ENCODE measurements around the gene PTPRM. TPM values are rescaled to one million over a fixed set of nuclear protein-coding genes. Genes with fewer than 3 reads are reported as not detected.

The PTPRM gene
- total and polyA plus RNA-seq, 9 donors = 45.6 to 82.0 (median 56.9) TPM

DNA sequence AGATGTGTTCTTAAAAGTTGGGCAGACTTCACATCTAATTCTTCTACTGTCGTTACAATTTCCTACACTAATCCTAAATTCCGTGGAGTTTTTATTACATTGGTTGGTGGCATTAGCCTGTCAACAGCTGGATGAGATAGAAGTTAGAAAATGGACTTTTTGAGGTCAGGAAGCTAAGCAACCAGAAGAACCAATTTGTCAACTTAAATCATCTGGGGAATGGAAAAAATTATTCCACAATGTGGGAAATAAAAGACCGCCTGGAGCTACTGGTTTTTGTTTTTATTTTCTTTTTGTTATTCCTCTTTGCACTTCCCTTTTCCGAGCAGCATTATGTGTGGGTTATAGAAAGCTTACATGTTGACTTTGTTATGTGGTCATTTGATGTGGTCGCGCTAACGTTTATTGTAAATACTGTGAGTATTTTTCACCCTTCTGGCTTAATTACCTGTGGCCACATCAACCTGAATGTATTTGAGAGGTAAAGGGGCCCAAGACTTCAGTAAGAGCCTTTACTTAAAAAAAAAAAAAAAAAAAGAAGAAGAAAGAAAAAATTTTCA lies 75.3 kb downstream of the PTPRM start:
- intact Hi-C loops (cut with DNase I) = no loop called here
- no peak for TF ChIP-seq EP300 (IDR thresholded peaks at IDR 0.05)
- TF ChIP-seq, protein P1, sequence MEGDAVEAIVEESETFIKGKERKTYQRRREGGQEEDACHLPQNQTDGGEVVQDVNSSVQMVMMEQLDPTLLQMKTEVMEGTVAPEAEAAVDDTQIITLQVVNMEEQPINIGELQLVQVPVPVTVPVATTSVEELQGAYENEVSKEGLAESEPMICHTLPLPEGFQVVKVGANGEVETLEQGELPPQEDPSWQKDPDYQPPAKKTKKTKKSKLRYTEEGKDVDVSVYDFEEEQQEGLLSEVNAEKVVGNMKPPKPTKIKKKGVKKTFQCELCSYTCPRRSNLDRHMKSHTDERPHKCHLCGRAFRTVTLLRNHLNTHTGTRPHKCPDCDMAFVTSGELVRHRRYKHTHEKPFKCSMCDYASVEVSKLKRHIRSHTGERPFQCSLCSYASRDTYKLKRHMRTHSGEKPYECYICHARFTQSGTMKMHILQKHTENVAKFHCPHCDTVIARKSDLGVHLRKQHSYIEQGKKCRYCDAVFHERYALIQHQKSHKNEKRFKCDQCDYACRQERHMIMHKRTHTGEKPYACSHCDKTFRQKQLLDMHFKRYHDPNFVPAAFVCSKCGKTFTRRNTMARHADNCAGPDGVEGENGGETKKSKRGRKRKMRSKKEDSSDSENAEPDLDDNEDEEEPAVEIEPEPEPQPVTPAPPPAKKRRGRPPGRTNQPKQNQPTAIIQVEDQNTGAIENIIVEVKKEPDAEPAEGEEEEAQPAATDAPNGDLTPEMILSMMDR (IDR thresholded peaks at IDR 0.05) = no peak
- TF ChIP-seq POLR2A (IDR thresholded peaks at IDR 0.05) = no peak
- Histone ChIP-seq H3K27ac (no peak overlapping the region), H3K9me3 (no peaks in the 10 kb centered on the region), H3K4me3 (no peak overlapping the region), H3K27me3 (no peaks in the 10 kb centered on the region), H3K36me3 (no peaks in the 10 kb centered on the region), H3K4me1 (ENCODE audit: insufficient read depth) (no peaks in the 10 kb centered on the region)
- DNase-seq = no peak
- 84 to 89% (median 87%) methylated on average over 7 of the region's 7 CpGs for WGBS, 3 donors

DNA sequence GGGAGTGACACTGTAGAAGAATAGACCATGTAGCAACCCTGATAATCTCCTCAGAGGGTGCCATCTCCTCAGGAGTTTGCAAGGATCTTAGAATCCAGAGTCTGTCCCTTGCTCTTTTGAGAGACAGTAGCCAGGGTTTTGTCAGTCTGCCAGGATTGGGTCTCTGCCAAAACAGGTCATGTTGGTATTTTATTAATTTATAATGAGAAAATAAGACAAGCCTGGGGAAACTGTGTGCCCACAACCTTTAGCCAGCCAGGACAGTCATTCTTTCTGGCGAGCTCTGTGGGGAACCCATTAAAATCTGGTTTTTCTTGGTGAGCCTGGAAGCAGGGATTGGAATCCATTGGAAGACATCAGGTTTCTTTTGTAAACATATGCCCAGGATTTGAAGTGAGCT lies 78.6 kb downstream of the PTPRM start:
- Histone ChIP-seq H3K27ac (no peak overlapping the region), H3K36me3 (no peaks in the 10 kb centered on the region), H3K27me3 (no peaks in the 10 kb centered on the region), H3K4me1 (ENCODE audit: insufficient read depth) (no peaks in the 10 kb centered on the region), H3K4me3 (no peak overlapping the region), H3K9me3 (no peaks in the 10 kb centered on the region)
- no peak for DNase-seq
- intact Hi-C loops (cut with DNase I) = no loop called here
- TF ChIP-seq, protein P1 (IDR thresholded peaks at IDR 0.05) = no peak
- TF ChIP-seq POLR2A (IDR thresholded peaks at IDR 0.05) = no peak
- TF ChIP-seq EP300 (IDR thresholded peaks at IDR 0.05) = no peak
- 86 to 93% (median 92%) methylated on average over 1 of the region's 1 CpG for whole genome bisulfite sequencing, 3 donors

DNA sequence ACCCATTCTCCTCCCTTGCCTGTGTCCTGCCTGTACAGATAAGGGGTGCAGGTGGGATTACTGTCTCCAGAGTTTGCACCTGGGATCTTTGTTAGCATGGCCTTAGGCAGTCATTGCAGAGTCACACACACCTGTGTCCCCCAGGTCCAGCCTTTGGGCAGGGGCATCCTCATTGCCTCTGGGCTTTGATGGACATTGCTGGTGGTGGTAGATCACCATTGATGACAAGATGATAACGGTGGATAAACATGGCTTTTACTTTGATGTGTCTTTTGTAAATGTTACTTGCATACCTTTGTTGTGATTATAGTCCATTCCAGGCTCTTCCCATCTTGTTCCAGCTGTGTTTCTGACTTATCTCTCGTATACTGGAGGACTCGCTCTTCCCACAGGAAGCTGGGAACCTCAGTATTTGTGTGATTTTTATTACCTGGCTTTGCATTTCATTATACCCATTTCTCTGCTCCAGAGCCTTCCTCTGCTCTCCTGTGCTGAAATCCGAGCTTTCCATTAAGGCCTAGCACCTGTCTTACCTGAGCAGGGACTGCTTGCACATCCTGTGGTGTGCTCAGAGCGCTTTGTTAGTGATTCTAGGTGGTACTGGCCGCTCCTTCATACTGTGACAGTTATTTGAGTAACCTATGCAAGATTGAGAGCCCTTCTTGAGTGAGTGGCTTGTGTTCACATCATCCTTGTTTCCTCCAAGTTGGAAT lies 79.2 kb downstream of the PTPRM start:
- H3K4me3 ChIP-seq = no peak overlapping the region
- no peaks in the 10 kb centered on the region for H3K36me3 ChIP-seq
- H3K4me1 ChIP-seq (ENCODE audit: insufficient read depth) = no peaks in the 10 kb centered on the region
- no peak for DNase-seq
- no peaks in the 10 kb centered on the region for H3K9me3 ChIP-seq
- no peak overlapping the region for H3K27ac ChIP-seq
- intact Hi-C loops (cut with DNase I) = no loop called here
- WGBS, 3 donors = 91 to 93% (median 93%) methylated on average over 6 of the region's 6 CpGs
- TF ChIP-seq, protein P1 (IDR thresholded peaks at IDR 0.05) = no peak
- TF ChIP-seq POLR2A (IDR thresholded peaks at IDR 0.05) (no peak), EP300 (IDR thresholded peaks at IDR 0.05) (no peak)
- no peaks in the 10 kb centered on the region for H3K27me3 ChIP-seq

DNA sequence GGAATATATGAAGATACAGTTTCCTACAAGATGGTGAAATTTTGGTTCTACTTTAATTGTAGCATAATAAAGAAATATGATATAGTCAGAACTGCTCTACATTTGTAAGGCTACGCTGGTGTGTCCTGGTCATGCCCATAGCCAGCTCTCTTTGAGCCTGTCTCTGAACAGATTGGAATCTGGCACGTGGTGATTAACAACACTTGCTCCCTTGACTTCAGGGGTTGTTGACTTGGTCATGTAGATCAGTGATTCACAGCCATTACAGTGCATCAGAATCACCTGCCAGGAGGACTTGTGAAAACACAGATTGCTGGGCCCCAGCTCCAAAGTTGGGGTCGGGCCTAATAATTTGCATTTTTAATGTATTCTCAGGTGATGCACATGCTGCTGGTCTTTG lies 80.4 kb downstream of the PTPRM start:
- no peak overlapping the region for H3K27ac ChIP-seq
- intact Hi-C loops (cut with DNase I) = no loop called here
- no peak for DNase-seq
- 83 to 96% (median 90%) methylated on average over 3 of the region's 3 CpGs for WGBS, 3 donors
- no peaks in the 10 kb centered on the region for H3K9me3 ChIP-seq
- H3K36me3 ChIP-seq = no peaks in the 10 kb centered on the region
- H3K27me3 ChIP-seq = no peaks in the 10 kb centered on the region
- no peaks in the 10 kb centered on the region for H3K4me1 ChIP-seq (ENCODE audit: insufficient read depth)
- TF ChIP-seq, protein P1 (IDR thresholded peaks at IDR 0.05) = no peak
- no peak for TF ChIP-seq POLR2A (IDR thresholded peaks at IDR 0.05)
- TF ChIP-seq EP300 (IDR thresholded peaks at IDR 0.05) = no peak
- no peak overlapping the region for H3K4me3 ChIP-seq

All from ovary (tissue), 9 donors.